ENCODE measurements around the gene BSN.

DNA sequence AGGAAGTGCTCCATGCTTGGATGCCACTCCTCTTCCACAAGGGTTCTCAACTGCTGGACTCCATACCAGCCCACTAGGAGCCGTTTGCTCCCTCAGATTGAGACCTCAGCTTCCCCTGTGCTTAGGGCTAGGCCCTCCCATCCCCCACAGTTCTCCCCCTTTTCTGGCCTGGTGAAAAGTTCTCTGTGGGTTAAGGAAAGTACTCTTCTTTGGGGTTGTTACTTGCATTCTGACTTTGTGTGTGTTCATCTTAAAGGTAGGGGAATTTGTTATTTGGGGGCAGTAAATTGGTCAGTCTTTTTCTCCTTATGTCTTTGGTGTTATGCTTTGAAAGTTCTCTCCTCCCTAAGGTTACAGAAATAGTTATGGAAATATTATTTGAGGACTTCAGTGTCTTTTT lies 95.9 kb downstream of the BSN start:
- TF ChIP-seq, protein P1, sequence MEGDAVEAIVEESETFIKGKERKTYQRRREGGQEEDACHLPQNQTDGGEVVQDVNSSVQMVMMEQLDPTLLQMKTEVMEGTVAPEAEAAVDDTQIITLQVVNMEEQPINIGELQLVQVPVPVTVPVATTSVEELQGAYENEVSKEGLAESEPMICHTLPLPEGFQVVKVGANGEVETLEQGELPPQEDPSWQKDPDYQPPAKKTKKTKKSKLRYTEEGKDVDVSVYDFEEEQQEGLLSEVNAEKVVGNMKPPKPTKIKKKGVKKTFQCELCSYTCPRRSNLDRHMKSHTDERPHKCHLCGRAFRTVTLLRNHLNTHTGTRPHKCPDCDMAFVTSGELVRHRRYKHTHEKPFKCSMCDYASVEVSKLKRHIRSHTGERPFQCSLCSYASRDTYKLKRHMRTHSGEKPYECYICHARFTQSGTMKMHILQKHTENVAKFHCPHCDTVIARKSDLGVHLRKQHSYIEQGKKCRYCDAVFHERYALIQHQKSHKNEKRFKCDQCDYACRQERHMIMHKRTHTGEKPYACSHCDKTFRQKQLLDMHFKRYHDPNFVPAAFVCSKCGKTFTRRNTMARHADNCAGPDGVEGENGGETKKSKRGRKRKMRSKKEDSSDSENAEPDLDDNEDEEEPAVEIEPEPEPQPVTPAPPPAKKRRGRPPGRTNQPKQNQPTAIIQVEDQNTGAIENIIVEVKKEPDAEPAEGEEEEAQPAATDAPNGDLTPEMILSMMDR (IDR thresholded peaks at IDR 0.05), result no peak
- no peak for TF ChIP-seq POLR2A (IDR thresholded peaks at IDR 0.05)
